ENCODE results near the gene EMCN.
A peak's percentile ranks its signal among the peaks of the same experiment; 100 is the strongest.
"Not testable (repeated sequence)": the region's sequence is repeated elsewhere in the genome, so short reads cannot be mapped to it uniquely, and the experiment has no call there.

The EMCN gene

GRCh38 chr4:100380401-100380800, 137.4 kb downstream of the EMCN start:
- not testable (repeated sequence) for DNase-seq

GRCh38 chr4:100379583-100380105, 138.2 kb downstream of the EMCN start:
- no peak for DNase-seq

GRCh38 chr4:100372432-100372831, 145.4 kb downstream of the EMCN start:
- no peak for DNase-seq

GRCh38 chr4:100369871-100370270, 148.0 kb downstream of the EMCN start:
- DNase-seq, result no peak

GRCh38 chr4:100367451-100367850, 150.4 kb downstream of the EMCN start:
- DNase-seq, result no peak

GRCh38 chr4:100366213-100366612, 151.6 kb downstream of the EMCN start:
- DNase-seq, result no peak

- DNase-seq, result no peak
Measured at GRCh38 chr4:100362366-100362765, 155.5 kb downstream of the EMCN start.

- DNase-seq, result peak in 7 of 56 donors; percentile 2 to 8 (median 4)
Measured at GRCh38 chr4:100361336-100361735, 156.5 kb downstream of the EMCN start.

- DNase-seq, result peak in 19 of 56 donors; percentile 1 to 54 (median 20)
Measured at GRCh38 chr4:100360211-100360610, 157.6 kb downstream of the EMCN start.

- no peak for DNase-seq
Measured at GRCh38 chr4:100359441-100359840, 158.4 kb downstream of the EMCN start.

- DNase-seq, result no peak
Measured at GRCh38 chr4:100357542-100357941, 160.3 kb downstream of the EMCN start.

- DNase-seq, result no peak
Measured at GRCh38 chr4:100356172-100356571, 161.7 kb downstream of the EMCN start.

GRCh38 chr4:100352352-100352751, 165.5 kb downstream of the EMCN start:
- not testable (repeated sequence) for DNase-seq

- no peak for DNase-seq
Measured at GRCh38 chr4:100348473-100348872, 169.3 kb downstream of the EMCN start.

GRCh38 chr4:100347241-100347640, 170.6 kb downstream of the EMCN start:
- no peak for DNase-seq

- no peak for DNase-seq
Measured at GRCh38 chr4:100345585-100345984, 172.2 kb downstream of the EMCN start.

Data from nucleus accumbens (tissue), 56 donors.